Testis (tissue), 2 donors: ENCODE results near the gene USP14.

Experiments
- POLR2A ChIP-seq: fragments of 450-650 bp; IDR thresholded peaks from one replicate; pipeline ENCODE4 v1.6.1; 2017; ENCODE audit warnings: antibody characterized with exemption, mild to moderate bottlenecking, moderate library complexity
- TF ChIP-seq, protein P1 (sequence below), 3 experiments: fragments of 450-650 bp in 2 of 3; fragments of 200-600 bp in 1 of 3; sonication (generic) in 1 of 3; IDR thresholded peaks; one replicate each; pipeline ENCODE4 v1.5.1; 2016 to 2019; ENCODE audit warnings: antibody characterized with exemption in 3 of 3, mild to moderate bottlenecking in 2 of 3, moderate library complexity in 1 of 3

DNA sequence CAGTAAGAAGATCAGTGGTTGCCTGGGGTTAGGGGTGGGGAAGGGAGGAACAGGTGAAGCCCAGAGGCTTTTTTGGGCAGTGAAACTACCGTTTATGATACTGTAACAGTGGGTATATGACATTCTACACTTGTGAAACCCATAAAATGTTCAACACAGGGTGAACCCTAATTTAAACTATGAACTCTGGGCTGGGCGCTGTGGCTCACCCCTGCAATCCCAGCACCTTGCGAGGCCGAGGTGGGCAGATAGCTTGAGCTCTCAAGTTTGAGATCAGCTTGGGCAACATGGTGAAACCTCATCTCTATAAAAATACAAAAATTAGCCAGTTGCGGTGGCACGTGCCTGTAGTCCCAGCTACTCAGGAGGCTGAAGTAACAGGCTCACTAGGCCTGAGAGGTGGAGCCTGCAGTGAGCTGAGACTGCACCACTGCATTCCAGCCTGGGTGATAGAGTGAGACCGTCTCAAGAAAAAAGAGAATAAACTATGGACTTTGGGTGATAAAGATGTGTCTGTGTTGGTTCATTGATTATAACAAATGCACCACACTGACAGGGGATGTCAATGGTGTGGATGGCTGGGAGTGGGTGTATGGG, 17.6 kb upstream of the USP14 start:
- TF ChIP-seq, protein P1, sequence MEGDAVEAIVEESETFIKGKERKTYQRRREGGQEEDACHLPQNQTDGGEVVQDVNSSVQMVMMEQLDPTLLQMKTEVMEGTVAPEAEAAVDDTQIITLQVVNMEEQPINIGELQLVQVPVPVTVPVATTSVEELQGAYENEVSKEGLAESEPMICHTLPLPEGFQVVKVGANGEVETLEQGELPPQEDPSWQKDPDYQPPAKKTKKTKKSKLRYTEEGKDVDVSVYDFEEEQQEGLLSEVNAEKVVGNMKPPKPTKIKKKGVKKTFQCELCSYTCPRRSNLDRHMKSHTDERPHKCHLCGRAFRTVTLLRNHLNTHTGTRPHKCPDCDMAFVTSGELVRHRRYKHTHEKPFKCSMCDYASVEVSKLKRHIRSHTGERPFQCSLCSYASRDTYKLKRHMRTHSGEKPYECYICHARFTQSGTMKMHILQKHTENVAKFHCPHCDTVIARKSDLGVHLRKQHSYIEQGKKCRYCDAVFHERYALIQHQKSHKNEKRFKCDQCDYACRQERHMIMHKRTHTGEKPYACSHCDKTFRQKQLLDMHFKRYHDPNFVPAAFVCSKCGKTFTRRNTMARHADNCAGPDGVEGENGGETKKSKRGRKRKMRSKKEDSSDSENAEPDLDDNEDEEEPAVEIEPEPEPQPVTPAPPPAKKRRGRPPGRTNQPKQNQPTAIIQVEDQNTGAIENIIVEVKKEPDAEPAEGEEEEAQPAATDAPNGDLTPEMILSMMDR (IDR thresholded peaks at IDR 0.05), result no peak
- no peak for TF ChIP-seq POLR2A
